ENCODE measurements around the gene NRXN3. TPM values are rescaled to one million over a fixed set of nuclear protein-coding genes. Genes with fewer than 3 reads are reported as not detected.
"Not testable (repeated sequence)": the region's sequence is repeated elsewhere in the genome, so short reads cannot be mapped to it uniquely, and the experiment has no call there.

NRXN3 gene
- total and polyA plus RNA-seq, 2 experiments from 2014 or later = 0.08 to 0.11 TPM

- Histone ChIP-seq H3K79me2 (ENCODE audit: insufficient read depth) (no peaks in the 10 kb centered on the region), H3K4me3 (no peak overlapping the region), H3K4me2 (ENCODE audit: unreplicated experiment) (no peak overlapping the region), H3K27ac (no peak overlapping the region), H3K9me3 (ENCODE audit: low read depth) (no peaks in the 10 kb centered on the region), H3K9me2 (ENCODE audit: insufficient read depth) (no peaks in the 10 kb centered on the region), H2AFZ (no peak overlapping the region), H3K27me3 (replicated peaks; ENCODE audit: insufficient read depth) (no peaks in the 10 kb centered on the region), H4K20me1 (ENCODE audit: insufficient read depth) (no peaks in the 10 kb centered on the region), H3K4me1 (ENCODE audit: insufficient read depth) (no peaks in the 10 kb centered on the region), H3K9ac (no peak overlapping the region), H3K36me3 (ENCODE audit: low read depth) (no peaks in the 10 kb centered on the region), H3F3A (ENCODE audit: insufficient read depth) (no peaks in the 10 kb centered on the region)
- DNase-seq = no peak
- WGBS, 2 experiments (ENCODE audit: low coverage in 1 of 2, low lambda C conversion rate in 2 of 2, missing lambda C conversion rate in 2 of 2) = 13 to 23% methylated on average over 3 of the region's 3 CpGs
- in situ Hi-C loops (cut with MboI) = no loop called here
- no peak for TF ChIP-seq EZH2 (IDR thresholded peaks at IDR 0.05; ENCODE audit: insufficient read depth, poor library complexity, severe bottlenecking)
- TF ChIP-seq EZH2phosphoT487 (IDR thresholded peaks at IDR 0.05; ENCODE audit: insufficient read depth, low read depth) = no peak
Measured at GRCh38 chr14:79764323-79764722, 1594.2 kb downstream of the NRXN3 start.

DNA sequence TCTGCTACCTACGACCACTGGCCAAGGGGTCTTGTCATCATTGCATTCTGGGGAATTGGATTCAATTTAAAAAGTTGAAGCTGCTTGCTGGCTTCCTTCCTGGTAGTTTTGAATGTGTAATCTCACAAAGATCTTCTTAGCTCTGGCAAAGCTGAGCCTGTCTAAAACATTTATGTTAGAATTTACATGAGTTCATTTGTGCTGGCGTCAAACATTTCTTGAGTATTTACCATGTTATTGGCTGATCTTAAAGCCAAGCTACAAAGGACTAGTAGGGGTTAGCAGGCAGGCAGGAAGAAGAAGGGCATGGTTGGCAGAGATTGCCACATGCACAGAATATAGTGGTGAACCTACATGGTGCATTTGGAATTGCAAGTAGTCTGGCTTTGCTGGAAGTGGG is 1596.3 kb downstream of the NRXN3 start:
- no peak for DNase-seq
- Histone ChIP-seq H3K27ac (no peak overlapping the region), H3K4me3 (no peak overlapping the region), H2AFZ (no peak overlapping the region), H3K79me2 (ENCODE audit: insufficient read depth) (no peaks in the 10 kb centered on the region), H3K36me3 (ENCODE audit: low read depth) (no peaks in the 10 kb centered on the region), H3K4me1 (ENCODE audit: insufficient read depth) (no peaks in the 10 kb centered on the region), H4K20me1 (ENCODE audit: insufficient read depth) (no peaks in the 10 kb centered on the region), H3K27me3 (replicated peaks; ENCODE audit: insufficient read depth) (no peaks in the 10 kb centered on the region), H3F3A (ENCODE audit: insufficient read depth) (no peaks in the 10 kb centered on the region), H3K9me3 (ENCODE audit: low read depth) (no peaks in the 10 kb centered on the region), H3K9me2 (ENCODE audit: insufficient read depth) (no peaks in the 10 kb centered on the region), H3K9ac (no peak overlapping the region), H3K4me2 (ENCODE audit: unreplicated experiment) (no peak overlapping the region)
- in situ Hi-C loops (cut with MboI) = no loop called here
- TF ChIP-seq EZH2 (IDR thresholded peaks at IDR 0.05; ENCODE audit: insufficient read depth, poor library complexity, severe bottlenecking) = no peak
- TF ChIP-seq EZH2phosphoT487 (IDR thresholded peaks at IDR 0.05; ENCODE audit: insufficient read depth, low read depth) = no peak
- 36 to 42% methylated on average over 2 of the region's 2 CpGs for WGBS, 2 experiments (ENCODE audit: low coverage in 1 of 2, low lambda C conversion rate in 2 of 2, missing lambda C conversion rate in 2 of 2)

DNA sequence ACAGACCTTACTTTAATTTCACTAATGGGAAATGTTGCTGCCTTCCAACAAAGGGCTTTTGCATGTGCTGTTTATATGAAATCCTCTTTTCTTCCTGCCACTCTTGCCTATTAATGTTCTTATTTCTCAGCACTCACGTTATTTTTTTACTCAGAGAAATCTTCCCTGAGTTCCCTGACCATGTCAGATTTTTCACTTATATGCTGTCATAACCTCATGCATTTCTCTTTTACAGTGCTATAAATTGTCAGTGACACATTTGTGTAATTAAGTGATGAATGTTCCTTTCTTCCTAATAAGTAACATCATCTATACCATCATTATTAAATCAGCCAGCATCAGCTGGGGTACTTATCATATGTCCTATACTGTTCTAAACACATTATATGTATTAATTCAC is 1597.1 kb downstream of the NRXN3 start:
- H3F3A ChIP-seq (ENCODE audit: insufficient read depth) = no peaks in the 10 kb centered on the region
- H4K20me1 ChIP-seq (ENCODE audit: insufficient read depth) = no peaks in the 10 kb centered on the region
- H3K9ac ChIP-seq = no peak overlapping the region
- no peaks in the 10 kb centered on the region for H3K79me2 ChIP-seq (ENCODE audit: insufficient read depth)
- H3K4me1 ChIP-seq (ENCODE audit: insufficient read depth) = no peaks in the 10 kb centered on the region
- H3K4me2 ChIP-seq (ENCODE audit: unreplicated experiment) = no peak overlapping the region
- 0 to 10% methylated on average over 1 of the region's 1 CpG for WGBS, 2 experiments (ENCODE audit: low coverage in 1 of 2, low lambda C conversion rate in 2 of 2, missing lambda C conversion rate in 2 of 2)
- no peaks in the 10 kb centered on the region for H3K9me3 ChIP-seq (ENCODE audit: low read depth)
- H3K36me3 ChIP-seq (ENCODE audit: low read depth) = no peaks in the 10 kb centered on the region
- no peak for TF ChIP-seq EZH2 (IDR thresholded peaks at IDR 0.05; ENCODE audit: insufficient read depth, poor library complexity, severe bottlenecking)
- H3K27ac ChIP-seq = no peak overlapping the region
- H3K27me3 ChIP-seq (replicated peaks; ENCODE audit: insufficient read depth) = no peaks in the 10 kb centered on the region
- in situ Hi-C loops (cut with MboI) = no loop called here
- H3K4me3 ChIP-seq = no peak overlapping the region
- no peaks in the 10 kb centered on the region for H3K9me2 ChIP-seq (ENCODE audit: insufficient read depth)
- H2AFZ ChIP-seq = no peak overlapping the region
- DNase-seq = no peak

GRCh38 chr14:79767721-79768120 is 1597.5 kb downstream of the NRXN3 start:
- DNase-seq; H3K36me3 ChIP-seq (ENCODE audit: low read depth); H3K9me2 ChIP-seq (ENCODE audit: insufficient read depth); H3K4me3 ChIP-seq; in situ Hi-C loops (cut with MboI); H3K27me3 ChIP-seq (replicated peaks; ENCODE audit: insufficient read depth); H3K4me1 ChIP-seq (ENCODE audit: insufficient read depth); H2AFZ ChIP-seq; H3F3A ChIP-seq (ENCODE audit: insufficient read depth); H3K9ac ChIP-seq; H3K9me3 ChIP-seq (ENCODE audit: low read depth); H3K79me2 ChIP-seq (ENCODE audit: insufficient read depth); H3K4me2 ChIP-seq (ENCODE audit: unreplicated experiment); H3K27ac ChIP-seq; H4K20me1 ChIP-seq (ENCODE audit: insufficient read depth): not testable (repeated sequence)
- WGBS, 2 experiments (ENCODE audit: low coverage in 1 of 2, low lambda C conversion rate in 2 of 2, missing lambda C conversion rate in 2 of 2) = 74 to 75% methylated on average over 12 to 14 of the region's 14 CpGs

DNA sequence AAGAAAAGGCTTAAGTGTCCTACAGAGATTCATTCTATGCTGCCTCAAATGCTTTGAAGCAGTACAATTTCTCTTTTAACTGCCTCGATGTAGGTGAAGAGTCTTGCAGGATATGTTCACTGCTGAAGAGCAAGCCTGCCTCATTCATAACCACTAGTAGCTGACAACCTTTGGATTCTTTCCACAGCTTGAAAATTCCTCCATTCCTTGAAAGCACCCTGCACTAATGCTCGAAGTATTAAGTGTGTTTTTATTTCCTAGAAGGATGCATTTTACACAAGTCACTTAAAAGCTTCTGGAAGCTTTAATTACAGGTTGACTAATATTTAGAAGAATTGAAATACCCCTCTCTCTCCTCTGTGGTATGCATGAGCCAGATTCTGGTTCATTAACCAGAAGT is 1611.7 kb downstream of the NRXN3 start:
- Histone ChIP-seq H3K36me3 (ENCODE audit: low read depth) (no peaks in the 10 kb centered on the region), H3K4me3 (no peak overlapping the region), H3K4me1 (ENCODE audit: insufficient read depth) (no peaks in the 10 kb centered on the region), H3K4me2 (ENCODE audit: unreplicated experiment) (no peak overlapping the region), H3K9ac (no peak overlapping the region), H3F3A (ENCODE audit: insufficient read depth) (no peaks in the 10 kb centered on the region), H3K27me3 (replicated peaks; ENCODE audit: insufficient read depth) (no peaks in the 10 kb centered on the region), H4K20me1 (ENCODE audit: insufficient read depth) (no peaks in the 10 kb centered on the region), H3K9me3 (ENCODE audit: low read depth) (no peaks in the 10 kb centered on the region), H3K27ac (no peak overlapping the region), H3K79me2 (ENCODE audit: insufficient read depth) (no peaks in the 10 kb centered on the region), H3K9me2 (ENCODE audit: insufficient read depth) (no peaks in the 10 kb centered on the region), H2AFZ (no peak overlapping the region)
- DNase-seq = no peak
- TF ChIP-seq EZH2 (IDR thresholded peaks at IDR 0.05; ENCODE audit: insufficient read depth, poor library complexity, severe bottlenecking) (no peak), EZH2phosphoT487 (IDR thresholded peaks at IDR 0.05; ENCODE audit: insufficient read depth, low read depth) (no peak)
- WGBS, 2 experiments (ENCODE audit: low coverage in 1 of 2, low lambda C conversion rate in 2 of 2, missing lambda C conversion rate in 2 of 2) = 7 to 15% methylated on average over 2 of the region's 2 CpGs
- in situ Hi-C loops (cut with MboI) = no loop called here
